ENCODE results near the gene LHFPL2.

LHFPL2 gene

GRCh38 chr5:78500871-78501270 is 147.7 kb downstream of the LHFPL2 start:
- no peak overlapping the region for H3K27ac ChIP-seq
- TF ChIP-seq CTCF (conservative IDR thresholded peaks at IDR 0.05), result no peak

GRCh38 chr5:78500028-78500427 is 148.5 kb downstream of the LHFPL2 start:
- no peak overlapping the region for H3K27ac ChIP-seq
- TF ChIP-seq CTCF (conservative IDR thresholded peaks at IDR 0.05), result no peak

- H3K27ac ChIP-seq, result no peak overlapping the region
- TF ChIP-seq CTCF (conservative IDR thresholded peaks at IDR 0.05), result no peak
Observed at GRCh38 chr5:78499485-78499884, 149.1 kb downstream of the LHFPL2 start.

- TF ChIP-seq CTCF (conservative IDR thresholded peaks at IDR 0.05), result no peak
- no peak overlapping the region for H3K27ac ChIP-seq
Observed at GRCh38 chr5:78497573-78498533, 150.7 kb downstream of the LHFPL2 start.

GRCh38 chr5:78496373-78496772 is 152.2 kb downstream of the LHFPL2 start:
- H3K27ac ChIP-seq, result no peak overlapping the region
- TF ChIP-seq CTCF (conservative IDR thresholded peaks at IDR 0.05), result no peak

- no peak for TF ChIP-seq CTCF (conservative IDR thresholded peaks at IDR 0.05)
- H3K27ac ChIP-seq, result no peak overlapping the region
Observed at GRCh38 chr5:78495800-78496199, 152.8 kb downstream of the LHFPL2 start.

- TF ChIP-seq CTCF (conservative IDR thresholded peaks at IDR 0.05), result no peak
- no peak overlapping the region for H3K27ac ChIP-seq
Observed at GRCh38 chr5:78492650-78493049, 155.9 kb downstream of the LHFPL2 start.

Measured in VCaP (cell line).